Measurements from ENCODE around the gene ERN1. TPM values are rescaled to one million over a fixed set of nuclear protein-coding genes. Genes with fewer than 3 reads are reported as not detected.
A peak's percentile ranks its signal among the peaks of the same experiment; 100 is the strongest.

ERN1 gene
- total and polyA plus RNA-seq, 2 donors: 5.9 to 7.4 TPM

DNA sequence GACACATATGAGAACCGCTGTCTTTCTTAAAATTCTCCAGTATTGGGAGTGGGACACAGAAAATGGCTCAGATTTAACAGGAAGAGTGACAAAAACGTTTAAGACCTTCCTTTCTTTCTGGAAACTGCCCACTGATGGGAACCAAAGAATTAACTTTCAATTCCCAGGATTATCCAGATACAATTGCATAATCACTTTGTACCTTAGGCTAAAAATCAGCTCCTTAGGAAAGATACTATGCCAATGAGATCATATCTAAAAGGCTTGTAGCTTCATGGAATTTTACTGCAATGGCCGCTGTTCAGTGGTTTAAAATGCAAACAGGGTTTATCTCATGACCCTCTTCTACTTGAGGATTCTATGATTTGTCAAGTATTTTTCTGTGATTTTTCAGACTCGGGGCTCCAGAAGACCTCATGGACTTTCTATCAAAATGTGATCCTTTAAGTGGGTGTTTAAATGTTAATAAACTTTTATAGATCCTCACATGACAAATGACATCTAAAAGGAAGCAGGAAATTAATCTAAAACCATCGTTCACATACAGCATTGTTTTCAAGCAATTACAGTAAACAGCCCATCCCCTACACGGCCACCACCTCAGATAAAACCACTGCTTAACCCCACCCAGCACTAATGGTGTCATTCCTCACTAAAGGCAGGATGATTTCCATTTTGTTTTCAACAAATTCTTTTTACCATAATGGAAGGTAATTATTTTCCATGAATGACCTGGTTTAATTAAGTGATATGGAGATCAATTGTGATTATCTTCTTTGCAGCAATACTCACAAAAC lies 31.6 kb upstream of the ERN1 start:
- Histone ChIP-seq H3K27me3 (ENCODE audit: control insufficient read depth in 2 of 2, insufficient read depth in 1 of 2, low read length in 1 of 2) (no peaks in the 10 kb centered on the region), H3K27ac (ENCODE audit: low read depth in 1 of 2, low read length in 1 of 2) (no peak overlapping the region), H3K4me1 (ENCODE audit: control insufficient read depth in 2 of 2, insufficient read depth in 2 of 2, low read length in 2 of 2) (peaks cover 0 to 4% of the 10 kb centered on the region in 2 donors), H3K9me3 (ENCODE audit: control insufficient read depth in 2 of 2, insufficient read depth in 1 of 2, low read length in 1 of 2) (no peaks in the 10 kb centered on the region), H3K36me3 (ENCODE audit: control insufficient read depth in 2 of 2, insufficient read depth in 2 of 2, low read length in 1 of 2) (peaks cover 0 to 25% of the 10 kb centered on the region in 2 donors), H3K4me3 (ENCODE audit: low read length in 2 of 2) (no peak overlapping the region)
- DNase-seq (ENCODE audit: low read depth in 6 of 9, low spot score in 9 of 9): no peak
- WGBS: 92% methylated on average over 6 of the region's 6 CpGs

DNA sequence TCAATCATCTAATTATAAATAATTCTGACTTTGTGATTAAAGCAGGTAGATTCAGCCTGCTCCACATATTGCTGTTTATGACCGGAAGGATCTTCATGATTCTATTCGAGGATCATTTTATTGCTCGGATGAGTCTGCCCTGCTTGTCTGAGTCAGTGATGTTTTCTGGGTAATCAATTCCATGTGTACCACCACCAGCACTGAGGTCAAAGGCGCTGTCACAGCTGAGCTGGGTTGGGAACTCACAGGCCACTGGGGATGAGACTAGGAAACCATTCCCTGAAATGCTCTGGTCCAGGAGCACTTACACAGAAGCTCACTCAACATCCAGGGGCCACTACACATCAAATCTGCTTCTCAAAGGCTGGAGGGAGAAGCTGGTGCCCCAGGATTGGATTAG lies 30.4 kb upstream of the ERN1 start:
- Histone ChIP-seq H3K9me3 (ENCODE audit: control insufficient read depth in 2 of 2, insufficient read depth in 1 of 2, low read length in 1 of 2) (no peaks in the 10 kb centered on the region), H3K36me3 (ENCODE audit: control insufficient read depth in 2 of 2, insufficient read depth in 2 of 2, low read length in 1 of 2) (peaks cover 0 to 16% of the 10 kb centered on the region in 2 donors), H3K27me3 (ENCODE audit: control insufficient read depth in 2 of 2, insufficient read depth in 1 of 2, low read length in 1 of 2) (no peaks in the 10 kb centered on the region), H3K27ac (ENCODE audit: low read depth in 1 of 2, low read length in 1 of 2) (no peak overlapping the region), H3K4me3 (ENCODE audit: low read length in 2 of 2) (no peak overlapping the region), H3K4me1 (ENCODE audit: control insufficient read depth in 2 of 2, insufficient read depth in 2 of 2, low read length in 2 of 2) (peaks cover 0 to 11% of the 10 kb centered on the region in 2 donors)
- WGBS: 98% methylated on average over 4 of the region's 4 CpGs
- no peak for DNase-seq (ENCODE audit: low read depth in 6 of 9, low spot score in 9 of 9)

DNA sequence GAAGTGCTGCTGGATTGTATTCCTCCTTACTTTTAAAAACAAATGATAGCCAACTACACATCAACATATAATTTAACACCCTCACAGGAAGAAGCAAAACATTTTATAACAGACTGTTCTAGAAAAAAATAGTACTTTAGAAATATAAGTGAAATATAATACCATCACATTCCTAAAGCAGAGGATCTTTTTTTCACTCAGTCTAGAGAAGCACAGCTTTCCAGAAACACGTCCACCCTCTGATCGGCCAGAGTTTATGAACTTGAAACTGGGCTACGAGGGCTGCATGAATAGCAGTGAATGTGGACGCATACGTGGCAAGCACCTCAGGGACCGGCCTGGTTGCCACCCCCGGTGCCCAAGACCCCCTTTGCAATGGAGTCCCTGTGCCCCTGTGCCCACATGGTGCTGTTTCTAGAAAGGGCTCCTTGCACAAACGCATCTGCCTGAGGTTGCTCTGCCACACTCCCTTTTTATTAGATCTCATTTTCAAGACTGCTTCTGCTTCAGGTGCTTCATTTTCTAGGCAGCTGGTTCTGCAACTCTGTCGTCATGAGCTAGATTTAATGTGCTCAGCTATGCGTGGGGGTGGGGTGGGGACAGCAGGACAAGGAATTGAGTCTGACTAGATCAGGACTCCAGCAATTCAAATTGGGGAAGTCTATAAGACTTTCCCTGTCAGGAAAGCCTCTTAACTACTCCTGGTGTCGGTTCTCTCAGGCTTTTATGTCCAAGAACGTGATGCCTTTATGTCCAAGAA lies 29.1 kb upstream of the ERN1 start:
- Histone ChIP-seq H3K36me3 (ENCODE audit: control insufficient read depth in 2 of 2, insufficient read depth in 2 of 2, low read length in 1 of 2) (peaks cover 0 to 9% of the 10 kb centered on the region in 2 donors), H3K4me1 (ENCODE audit: control insufficient read depth in 2 of 2, insufficient read depth in 2 of 2, low read length in 2 of 2) (peaks cover 0 to 11% of the 10 kb centered on the region in 2 donors), H3K27ac (ENCODE audit: low read depth in 1 of 2, low read length in 1 of 2) (no peak overlapping the region), H3K27me3 (ENCODE audit: control insufficient read depth in 2 of 2, insufficient read depth in 1 of 2, low read length in 1 of 2) (no peaks in the 10 kb centered on the region), H3K9me3 (ENCODE audit: control insufficient read depth in 2 of 2, insufficient read depth in 1 of 2, low read length in 1 of 2) (no peaks in the 10 kb centered on the region), H3K4me3 (ENCODE audit: low read length in 2 of 2) (no peak overlapping the region)
- WGBS: 94% methylated on average over 12 of the region's 12 CpGs
- no peak for DNase-seq (ENCODE audit: low read depth in 6 of 9, low spot score in 9 of 9)

DNA sequence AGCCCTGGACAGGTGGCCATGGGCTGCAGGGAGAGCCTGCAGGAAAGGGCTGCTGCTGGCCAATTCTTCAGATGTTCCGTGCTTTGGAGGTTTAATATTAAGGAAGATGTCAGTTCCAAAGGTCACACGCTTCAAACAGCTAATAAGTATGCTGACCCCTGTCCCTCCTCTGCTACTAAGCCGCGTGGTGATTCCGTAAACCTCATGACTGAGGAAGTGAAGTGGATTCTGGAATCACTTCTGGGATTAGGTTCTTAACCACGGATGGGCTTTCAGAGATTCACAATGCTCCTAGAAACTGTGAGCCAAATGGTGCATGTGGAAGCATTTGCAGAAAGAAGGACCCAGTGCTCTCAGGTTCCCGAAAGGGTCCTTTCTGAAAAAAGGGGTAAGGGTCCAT lies 28.5 kb upstream of the ERN1 start:
- Histone ChIP-seq H3K27me3 (ENCODE audit: control insufficient read depth in 2 of 2, insufficient read depth in 1 of 2, low read length in 1 of 2) (no peaks in the 10 kb centered on the region), H3K4me1 (ENCODE audit: control insufficient read depth in 2 of 2, insufficient read depth in 2 of 2, low read length in 2 of 2) (peaks cover 0 to 11% of the 10 kb centered on the region in 2 donors), H3K9me3 (ENCODE audit: control insufficient read depth in 2 of 2, insufficient read depth in 1 of 2, low read length in 1 of 2) (no peaks in the 10 kb centered on the region), H3K27ac (ENCODE audit: low read depth in 1 of 2, low read length in 1 of 2) (no peak overlapping the region), H3K36me3 (ENCODE audit: control insufficient read depth in 2 of 2, insufficient read depth in 2 of 2, low read length in 1 of 2) (peaks cover 0 to 15% of the 10 kb centered on the region in 2 donors), H3K4me3 (ENCODE audit: low read length in 2 of 2) (no peak overlapping the region)
- no peak for DNase-seq (ENCODE audit: low read depth in 6 of 9, low spot score in 9 of 9)
- 83% methylated on average over 7 of the region's 7 CpGs for WGBS

DNA sequence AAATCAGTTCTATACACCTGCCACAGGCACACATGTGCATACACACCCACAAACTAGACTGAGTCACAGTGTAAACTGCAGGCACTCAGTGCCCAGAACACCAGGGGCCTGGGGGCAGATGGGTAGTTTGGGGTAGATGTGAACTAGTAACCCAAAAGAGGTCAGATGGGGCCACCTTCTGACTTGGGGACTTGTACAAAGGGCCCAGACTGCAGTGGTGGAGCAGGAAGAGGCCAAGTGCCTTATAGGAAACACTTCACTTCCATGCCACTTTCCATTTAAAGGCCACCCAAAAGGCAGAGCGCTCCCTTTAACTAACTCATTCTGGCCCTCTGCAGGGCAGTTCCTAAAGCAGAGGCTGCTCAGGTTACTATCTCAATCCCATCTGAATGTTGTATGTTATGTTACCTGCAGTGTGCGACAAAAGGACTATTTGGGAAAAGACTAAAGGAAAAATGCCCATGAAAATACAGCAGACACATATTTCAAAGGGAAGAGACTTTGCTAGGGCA lies 27.8 kb upstream of the ERN1 start:
- no peaks in the 10 kb centered on the region for H3K9me3 ChIP-seq (ENCODE audit: control insufficient read depth in 2 of 2, insufficient read depth in 1 of 2, low read length in 1 of 2)
- no peak overlapping the region for H3K27ac ChIP-seq (ENCODE audit: low read depth in 1 of 2, low read length in 1 of 2)
- over 99% methylated on average over 2 of the region's 2 CpGs for WGBS
- peaks cover 0 to 11% of the 10 kb centered on the region in 2 donors for H3K4me1 ChIP-seq (ENCODE audit: control insufficient read depth in 2 of 2, insufficient read depth in 2 of 2, low read length in 2 of 2)
- peaks cover 0 to 22% of the 10 kb centered on the region in 2 donors for H3K36me3 ChIP-seq (ENCODE audit: control insufficient read depth in 2 of 2, insufficient read depth in 2 of 2, low read length in 1 of 2)
- no peaks in the 10 kb centered on the region for H3K27me3 ChIP-seq (ENCODE audit: control insufficient read depth in 2 of 2, insufficient read depth in 1 of 2, low read length in 1 of 2)
- H3K4me3 ChIP-seq (ENCODE audit: low read length in 2 of 2): no peak overlapping the region
- no peak for DNase-seq (ENCODE audit: low read depth in 6 of 9, low spot score in 9 of 9)

DNA sequence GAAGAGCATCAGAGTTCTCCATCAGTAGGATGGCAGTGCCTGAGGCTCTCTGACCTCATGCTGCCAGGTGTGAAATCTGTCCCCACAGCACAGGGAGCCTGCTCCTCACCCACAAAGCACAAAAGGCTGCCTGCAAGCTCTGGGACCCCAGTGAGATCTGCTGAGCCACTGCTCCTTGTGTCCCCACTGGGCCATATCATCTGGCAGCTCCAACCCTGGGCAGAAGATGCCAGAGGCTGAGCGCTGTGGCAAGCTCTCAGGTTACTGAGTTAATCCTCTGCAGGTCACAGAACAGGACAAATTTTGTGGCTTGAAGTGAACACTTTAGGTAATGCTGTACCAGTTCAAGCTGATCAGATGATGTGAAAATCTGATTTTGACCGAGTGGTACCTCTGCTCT lies 26.7 kb upstream of the ERN1 start:
- Histone ChIP-seq H3K9me3 (ENCODE audit: control insufficient read depth in 2 of 2, insufficient read depth in 1 of 2, low read length in 1 of 2) (no peaks in the 10 kb centered on the region), H3K4me1 (ENCODE audit: control insufficient read depth in 2 of 2, insufficient read depth in 2 of 2, low read length in 2 of 2) (peaks cover 0 to 11% of the 10 kb centered on the region in 2 donors), H3K36me3 (ENCODE audit: control insufficient read depth in 2 of 2, insufficient read depth in 2 of 2, low read length in 1 of 2) (peaks cover 3 to 31% of the 10 kb centered on the region in 2 donors), H3K27ac (ENCODE audit: low read depth in 1 of 2, low read length in 1 of 2) (no peak overlapping the region), H3K4me3 (ENCODE audit: low read length in 2 of 2) (no peak overlapping the region), H3K27me3 (ENCODE audit: control insufficient read depth in 2 of 2, insufficient read depth in 1 of 2, low read length in 1 of 2) (no peaks in the 10 kb centered on the region)
- DNase-seq (ENCODE audit: low read depth in 6 of 9, low spot score in 9 of 9): no peak
- WGBS: 97% methylated on average over 2 of the region's 2 CpGs

DNA sequence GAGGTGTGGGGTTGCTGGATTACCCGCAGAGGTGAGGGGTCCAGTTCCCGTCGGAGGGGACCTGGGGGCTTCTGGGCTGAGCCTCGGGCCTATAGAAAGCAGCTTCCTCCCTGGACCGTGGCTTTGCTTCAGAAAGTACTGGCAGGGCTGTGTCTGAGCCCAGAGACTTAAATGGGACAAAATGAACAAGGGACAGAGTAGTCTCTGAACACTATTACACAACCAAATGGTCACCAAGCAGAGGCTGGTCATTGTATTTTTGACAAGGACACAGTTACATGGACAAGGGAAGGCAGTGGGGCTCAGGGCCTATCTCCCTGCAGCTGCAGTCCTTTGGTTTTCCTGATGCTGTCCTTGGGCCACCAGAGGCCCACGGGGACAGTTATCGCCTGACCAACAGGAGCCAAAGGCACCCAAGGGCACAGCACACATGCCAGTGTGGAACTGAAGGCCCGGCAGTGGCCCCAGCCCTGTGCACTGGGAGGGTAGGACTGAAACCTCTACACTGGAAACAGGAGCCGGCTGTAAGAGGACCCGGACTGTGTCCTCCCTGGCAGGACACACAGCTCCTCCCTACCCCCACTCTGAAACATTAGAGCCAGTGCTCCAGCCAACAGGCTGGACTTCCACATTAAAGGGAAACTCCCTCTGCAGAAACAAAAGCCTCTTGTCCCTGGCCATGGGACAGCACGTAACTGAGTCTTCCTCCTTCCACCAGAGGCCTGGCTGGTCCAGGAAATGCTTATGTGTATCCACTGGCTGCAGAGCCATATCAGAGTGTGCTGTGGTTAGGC lies 26.0 kb upstream of the ERN1 start:
- H3K27ac ChIP-seq (ENCODE audit: low read depth in 1 of 2, low read length in 1 of 2): no peak overlapping the region
- peaks cover 3 to 35% of the 10 kb centered on the region in 2 donors for H3K36me3 ChIP-seq (ENCODE audit: control insufficient read depth in 2 of 2, insufficient read depth in 2 of 2, low read length in 1 of 2)
- peaks cover 0 to 11% of the 10 kb centered on the region in 2 donors for H3K4me1 ChIP-seq (ENCODE audit: control insufficient read depth in 2 of 2, insufficient read depth in 2 of 2, low read length in 2 of 2)
- no peak overlapping the region for H3K4me3 ChIP-seq (ENCODE audit: low read length in 2 of 2)
- 96% methylated on average over 11 of the region's 11 CpGs for whole genome bisulfite sequencing
- no peak for DNase-seq (ENCODE audit: low read depth in 6 of 9, low spot score in 9 of 9)
- H3K27me3 ChIP-seq (ENCODE audit: control insufficient read depth in 2 of 2, insufficient read depth in 1 of 2, low read length in 1 of 2): no peaks in the 10 kb centered on the region
- H3K9me3 ChIP-seq (ENCODE audit: control insufficient read depth in 2 of 2, insufficient read depth in 1 of 2, low read length in 1 of 2): no peaks in the 10 kb centered on the region

DNA sequence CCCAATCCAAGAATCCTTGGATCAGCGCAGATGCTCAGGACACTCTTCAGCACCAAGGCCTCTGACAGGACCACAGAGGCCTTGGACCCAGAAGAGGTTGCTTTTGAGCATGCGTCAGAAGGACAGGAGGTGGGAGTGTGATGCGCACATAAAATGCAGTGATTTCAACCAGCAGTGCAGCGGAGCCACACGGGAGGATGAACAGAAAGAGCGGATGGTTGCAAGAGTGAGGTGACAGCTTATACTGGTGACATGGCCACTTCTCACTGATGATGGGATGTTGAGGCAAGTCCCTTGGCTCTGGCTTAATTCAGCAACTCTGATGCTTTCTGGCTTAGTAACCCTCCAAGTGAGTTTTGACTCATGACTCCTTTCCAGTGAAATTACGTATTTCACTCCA lies 25.2 kb upstream of the ERN1 start:
- no peak for DNase-seq (ENCODE audit: low read depth in 6 of 9, low spot score in 9 of 9)
- Histone ChIP-seq H3K36me3 (ENCODE audit: control insufficient read depth in 2 of 2, insufficient read depth in 2 of 2, low read length in 1 of 2) (peaks cover 3 to 37% of the 10 kb centered on the region in 2 donors), H3K4me1 (ENCODE audit: control insufficient read depth in 2 of 2, insufficient read depth in 2 of 2, low read length in 2 of 2) (peaks cover 0 to 11% of the 10 kb centered on the region in 2 donors), H3K4me3 (ENCODE audit: low read length in 2 of 2) (no peak overlapping the region), H3K27ac (ENCODE audit: low read depth in 1 of 2, low read length in 1 of 2) (peak overlapping the region in 1 of 2 donors; percentile 3), H3K9me3 (ENCODE audit: control insufficient read depth in 2 of 2, insufficient read depth in 1 of 2, low read length in 1 of 2) (no peaks in the 10 kb centered on the region), H3K27me3 (ENCODE audit: control insufficient read depth in 2 of 2, insufficient read depth in 1 of 2, low read length in 1 of 2) (no peaks in the 10 kb centered on the region)
- WGBS: 98% methylated on average over 7 of the region's 7 CpGs
